ENCODE results near the gene TOMM6.
"Not testable (repeated sequence)": the region's sequence is repeated elsewhere in the genome, so short reads cannot be mapped to it uniquely, and the experiment has no call there.

Gene TOMM6

DNA sequence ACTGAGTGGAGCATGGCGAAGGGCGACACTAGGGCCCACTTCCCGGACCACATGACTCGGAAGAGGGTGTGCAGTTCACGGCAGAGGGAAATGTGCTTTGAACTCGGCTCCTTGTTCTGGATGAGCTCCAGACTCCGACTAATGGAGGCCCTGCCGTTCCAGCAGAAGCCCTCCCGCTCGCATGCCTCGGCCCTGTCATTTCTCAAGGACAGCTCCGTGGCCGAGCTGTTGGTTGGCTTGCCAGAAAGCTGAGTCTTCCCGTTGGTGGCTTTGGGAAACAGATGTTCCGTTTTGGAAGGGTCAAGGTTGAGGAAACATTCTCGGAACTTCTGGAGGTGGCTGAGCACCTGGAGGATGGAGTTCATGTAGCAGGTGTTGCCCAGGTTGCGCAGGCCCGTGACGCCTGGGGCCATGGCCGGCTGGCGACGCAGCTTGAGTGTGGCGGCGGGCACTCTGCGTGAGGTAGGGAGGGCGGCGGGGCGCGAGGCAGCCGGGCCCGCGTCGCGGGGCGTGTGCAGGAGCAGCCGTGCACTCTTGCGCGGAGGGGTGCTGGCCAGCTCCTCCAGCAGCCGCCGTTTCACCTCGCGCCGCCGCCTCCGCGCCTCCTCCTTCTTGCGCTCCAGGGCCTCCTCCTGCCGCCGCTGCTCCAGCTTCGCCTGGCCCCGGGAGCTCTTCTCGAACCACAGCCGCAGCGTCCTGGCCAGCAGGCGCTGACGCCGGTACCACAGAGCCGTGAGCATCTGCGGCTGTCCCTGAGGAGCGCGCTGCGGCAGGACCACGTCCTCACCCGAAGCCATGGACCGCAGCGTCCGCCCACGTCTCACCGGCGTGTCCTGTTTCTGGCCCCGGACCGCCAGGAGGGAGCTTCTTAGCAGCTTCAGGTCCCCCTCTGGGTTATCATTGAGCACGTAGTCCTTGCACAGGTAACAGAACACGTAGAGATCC, 18.6 kb downstream of the TOMM6 start:
- TF ChIP-seq, protein P1, sequence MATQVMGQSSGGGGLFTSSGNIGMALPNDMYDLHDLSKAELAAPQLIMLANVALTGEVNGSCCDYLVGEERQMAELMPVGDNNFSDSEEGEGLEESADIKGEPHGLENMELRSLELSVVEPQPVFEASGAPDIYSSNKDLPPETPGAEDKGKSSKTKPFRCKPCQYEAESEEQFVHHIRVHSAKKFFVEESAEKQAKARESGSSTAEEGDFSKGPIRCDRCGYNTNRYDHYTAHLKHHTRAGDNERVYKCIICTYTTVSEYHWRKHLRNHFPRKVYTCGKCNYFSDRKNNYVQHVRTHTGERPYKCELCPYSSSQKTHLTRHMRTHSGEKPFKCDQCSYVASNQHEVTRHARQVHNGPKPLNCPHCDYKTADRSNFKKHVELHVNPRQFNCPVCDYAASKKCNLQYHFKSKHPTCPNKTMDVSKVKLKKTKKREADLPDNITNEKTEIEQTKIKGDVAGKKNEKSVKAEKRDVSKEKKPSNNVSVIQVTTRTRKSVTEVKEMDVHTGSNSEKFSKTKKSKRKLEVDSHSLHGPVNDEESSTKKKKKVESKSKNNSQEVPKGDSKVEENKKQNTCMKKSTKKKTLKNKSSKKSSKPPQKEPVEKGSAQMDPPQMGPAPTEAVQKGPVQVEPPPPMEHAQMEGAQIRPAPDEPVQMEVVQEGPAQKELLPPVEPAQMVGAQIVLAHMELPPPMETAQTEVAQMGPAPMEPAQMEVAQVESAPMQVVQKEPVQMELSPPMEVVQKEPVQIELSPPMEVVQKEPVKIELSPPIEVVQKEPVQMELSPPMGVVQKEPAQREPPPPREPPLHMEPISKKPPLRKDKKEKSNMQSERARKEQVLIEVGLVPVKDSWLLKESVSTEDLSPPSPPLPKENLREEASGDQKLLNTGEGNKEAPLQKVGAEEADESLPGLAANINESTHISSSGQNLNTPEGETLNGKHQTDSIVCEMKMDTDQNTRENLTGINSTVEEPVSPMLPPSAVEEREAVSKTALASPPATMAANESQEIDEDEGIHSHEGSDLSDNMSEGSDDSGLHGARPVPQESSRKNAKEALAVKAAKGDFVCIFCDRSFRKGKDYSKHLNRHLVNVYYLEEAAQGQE (IDR thresholded peaks at IDR 0.05; ENCODE audit: insufficient replicate concordance, low read depth), result no peak
- TF ChIP-seq, protein P2, sequence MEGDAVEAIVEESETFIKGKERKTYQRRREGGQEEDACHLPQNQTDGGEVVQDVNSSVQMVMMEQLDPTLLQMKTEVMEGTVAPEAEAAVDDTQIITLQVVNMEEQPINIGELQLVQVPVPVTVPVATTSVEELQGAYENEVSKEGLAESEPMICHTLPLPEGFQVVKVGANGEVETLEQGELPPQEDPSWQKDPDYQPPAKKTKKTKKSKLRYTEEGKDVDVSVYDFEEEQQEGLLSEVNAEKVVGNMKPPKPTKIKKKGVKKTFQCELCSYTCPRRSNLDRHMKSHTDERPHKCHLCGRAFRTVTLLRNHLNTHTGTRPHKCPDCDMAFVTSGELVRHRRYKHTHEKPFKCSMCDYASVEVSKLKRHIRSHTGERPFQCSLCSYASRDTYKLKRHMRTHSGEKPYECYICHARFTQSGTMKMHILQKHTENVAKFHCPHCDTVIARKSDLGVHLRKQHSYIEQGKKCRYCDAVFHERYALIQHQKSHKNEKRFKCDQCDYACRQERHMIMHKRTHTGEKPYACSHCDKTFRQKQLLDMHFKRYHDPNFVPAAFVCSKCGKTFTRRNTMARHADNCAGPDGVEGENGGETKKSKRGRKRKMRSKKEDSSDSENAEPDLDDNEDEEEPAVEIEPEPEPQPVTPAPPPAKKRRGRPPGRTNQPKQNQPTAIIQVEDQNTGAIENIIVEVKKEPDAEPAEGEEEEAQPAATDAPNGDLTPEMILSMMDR (IDR thresholded peaks at IDR 0.05; ENCODE audit: insufficient read depth, low read length), result no peak
- no peak for TF ChIP-seq GABPA (IDR thresholded peaks at IDR 0.05; ENCODE audit: low read depth)
- TF ChIP-seq POLR2AphosphoS5 (IDR thresholded peaks at IDR 0.05; ENCODE audit: low read depth), result no peak
- TF ChIP-seq SPI1 (IDR thresholded peaks at IDR 0.05; ENCODE audit: borderline replicate concordance, low read depth), result no peak
- no peak for DNase-seq (ENCODE audit: low read depth in 1 of 2, low spot score in 1 of 2)
- H3K27ac ChIP-seq (replicated peaks), result no peak overlapping the region
- H3K4me3 ChIP-seq (replicated peaks; ENCODE audit: insufficient read depth, low read length), result no peak overlapping the region
- H3K27me3 ChIP-seq (ENCODE audit: insufficient read depth, poor library complexity, severe bottlenecking), result no peaks in the 10 kb centered on the region

DNA sequence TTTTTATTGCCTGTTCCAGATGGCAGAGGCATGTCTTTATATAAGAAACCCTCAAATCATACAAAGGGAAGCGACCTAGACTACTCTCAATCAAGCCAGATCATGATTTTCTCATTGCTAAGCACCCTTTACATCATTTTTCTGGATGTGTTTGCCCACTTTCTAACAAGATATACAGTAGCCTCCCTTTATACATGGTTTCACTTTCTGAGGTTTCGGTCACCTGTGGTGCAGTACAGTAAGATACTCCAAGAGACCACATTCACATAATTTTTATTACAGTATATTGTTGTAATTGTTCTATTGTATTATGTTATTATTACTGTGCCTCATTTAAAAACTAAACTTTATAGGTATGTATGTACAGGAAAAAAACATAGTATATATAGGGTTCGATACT, 23.6 kb downstream of the TOMM6 start:
- Histone ChIP-seq H3K27me3 (ENCODE audit: insufficient read depth, poor library complexity, severe bottlenecking) (no peaks in the 10 kb centered on the region), H3K27ac (replicated peaks) (no peak overlapping the region), H3K4me3 (replicated peaks; ENCODE audit: insufficient read depth, low read length) (no peak overlapping the region)
- TF ChIP-seq, protein P2 (IDR thresholded peaks at IDR 0.05; ENCODE audit: insufficient read depth, low read length), result no peak
- TF ChIP-seq, protein P1 (IDR thresholded peaks at IDR 0.05; ENCODE audit: insufficient replicate concordance, low read depth), result no peak
- no peak for TF ChIP-seq POLR2AphosphoS5 (IDR thresholded peaks at IDR 0.05; ENCODE audit: low read depth)
- TF ChIP-seq GABPA (IDR thresholded peaks at IDR 0.05; ENCODE audit: low read depth), result no peak
- TF ChIP-seq SPI1 (IDR thresholded peaks at IDR 0.05; ENCODE audit: borderline replicate concordance, low read depth), result no peak
- DNase-seq (ENCODE audit: low read depth in 1 of 2, low spot score in 1 of 2), result no peak

DNA sequence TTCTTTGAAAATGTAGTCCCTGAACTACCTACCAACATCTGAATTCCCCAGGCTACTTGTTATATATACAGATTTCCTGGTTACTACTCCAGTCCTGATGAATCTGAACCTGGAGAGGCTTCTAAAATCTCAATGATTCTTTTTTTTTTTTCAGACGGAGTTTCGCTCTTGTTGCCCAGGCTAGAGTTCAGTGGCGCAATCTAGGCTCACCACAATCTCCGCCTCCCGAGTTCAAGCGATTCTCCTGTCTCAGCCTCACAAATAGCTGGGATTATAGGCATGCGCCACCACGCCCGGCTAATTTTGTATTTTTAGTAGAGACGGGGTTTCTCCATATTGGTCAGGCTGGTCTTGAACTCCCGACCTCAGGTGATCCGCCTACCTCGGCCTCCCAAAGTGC, 24.5 kb downstream of the TOMM6 start:
- not testable (repeated sequence) for H3K27me3 ChIP-seq (ENCODE audit: insufficient read depth, poor library complexity, severe bottlenecking); H3K4me3 ChIP-seq (replicated peaks; ENCODE audit: insufficient read depth, low read length); H3K27ac ChIP-seq (replicated peaks)
- DNase-seq (ENCODE audit: low read depth in 1 of 2, low spot score in 1 of 2), result peak in 1 of 2 experiments; percentile 65

DNA sequence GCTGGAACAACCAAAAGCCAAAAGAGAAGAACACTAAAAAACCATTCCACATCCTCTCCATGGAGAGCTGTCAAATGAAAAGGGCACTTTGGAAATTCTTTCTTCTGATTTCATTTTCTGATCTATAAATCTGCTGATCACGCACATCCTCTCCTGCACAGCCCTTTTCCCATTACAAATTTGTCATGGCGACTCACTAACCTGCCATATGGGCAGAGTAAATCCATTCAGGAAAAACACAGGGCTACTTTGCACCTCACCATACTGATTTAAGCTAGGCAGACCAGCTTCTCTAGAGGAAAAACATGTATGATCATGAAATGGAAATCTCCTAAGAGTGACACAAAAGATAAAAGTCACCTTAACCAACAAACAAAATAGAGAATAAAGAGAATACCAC, 26.0 kb downstream of the TOMM6 start:
- TF ChIP-seq, protein P1 (IDR thresholded peaks at IDR 0.05; ENCODE audit: insufficient replicate concordance, low read depth), result no peak
- TF ChIP-seq POLR2AphosphoS5 (IDR thresholded peaks at IDR 0.05; ENCODE audit: low read depth), result no peak

More for the DNA sequence above, 26.0 kb downstream of the TOMM6 start:
- Histone ChIP-seq H3K27ac (replicated peaks) (no peak overlapping the region), H3K27me3 (ENCODE audit: insufficient read depth, poor library complexity, severe bottlenecking) (no peaks in the 10 kb centered on the region), H3K4me3 (replicated peaks; ENCODE audit: insufficient read depth, low read length) (no peak overlapping the region)
- no peak for DNase-seq (ENCODE audit: low read depth in 1 of 2, low spot score in 1 of 2)
